ENCODE results near the gene C6orf136.

DNA sequence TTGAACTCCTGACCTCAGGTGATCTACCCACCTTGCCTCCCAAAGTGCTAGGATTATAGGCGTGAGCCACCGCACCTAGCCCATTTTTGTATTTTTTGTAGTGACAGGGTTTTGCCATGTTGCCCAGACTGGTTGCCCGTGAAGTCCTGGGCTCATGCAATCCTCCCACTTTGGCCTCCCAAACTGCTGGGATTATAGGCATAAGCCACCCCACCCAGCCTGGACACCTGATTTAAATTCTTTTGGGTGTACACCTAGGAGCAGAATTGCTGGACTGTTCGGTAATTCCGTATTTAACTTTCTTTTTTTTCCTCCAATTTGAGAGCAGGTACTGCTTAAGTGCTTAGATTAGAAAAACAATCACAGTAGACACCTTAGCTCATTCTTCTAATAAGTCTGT lies 49.5 kb downstream of the C6orf136 start:
- TF ChIP-seq EZH2 (IDR thresholded peaks at IDR 0.05; ENCODE audit: borderline replicate concordance, low read length) = no peak
- TF ChIP-seq, protein P1, sequence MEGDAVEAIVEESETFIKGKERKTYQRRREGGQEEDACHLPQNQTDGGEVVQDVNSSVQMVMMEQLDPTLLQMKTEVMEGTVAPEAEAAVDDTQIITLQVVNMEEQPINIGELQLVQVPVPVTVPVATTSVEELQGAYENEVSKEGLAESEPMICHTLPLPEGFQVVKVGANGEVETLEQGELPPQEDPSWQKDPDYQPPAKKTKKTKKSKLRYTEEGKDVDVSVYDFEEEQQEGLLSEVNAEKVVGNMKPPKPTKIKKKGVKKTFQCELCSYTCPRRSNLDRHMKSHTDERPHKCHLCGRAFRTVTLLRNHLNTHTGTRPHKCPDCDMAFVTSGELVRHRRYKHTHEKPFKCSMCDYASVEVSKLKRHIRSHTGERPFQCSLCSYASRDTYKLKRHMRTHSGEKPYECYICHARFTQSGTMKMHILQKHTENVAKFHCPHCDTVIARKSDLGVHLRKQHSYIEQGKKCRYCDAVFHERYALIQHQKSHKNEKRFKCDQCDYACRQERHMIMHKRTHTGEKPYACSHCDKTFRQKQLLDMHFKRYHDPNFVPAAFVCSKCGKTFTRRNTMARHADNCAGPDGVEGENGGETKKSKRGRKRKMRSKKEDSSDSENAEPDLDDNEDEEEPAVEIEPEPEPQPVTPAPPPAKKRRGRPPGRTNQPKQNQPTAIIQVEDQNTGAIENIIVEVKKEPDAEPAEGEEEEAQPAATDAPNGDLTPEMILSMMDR (conservative IDR thresholded peaks at IDR 0.05 in 1 of 2, IDR thresholded peaks at IDR 0.05 in 1 of 2; ENCODE audit: extremely low read depth in 1 of 2, insufficient read depth in 1 of 2, low read depth in 1 of 2, low read length in 2 of 2) = no peak
